Measurements from ENCODE around the gene OTX2.

OTX2 gene

GRCh38 chr14:56797003-56797568 lies 13.2 kb downstream of the OTX2 start:
- DNase-seq (ENCODE audit: low read depth, low spot score), result peak; percentile 17

- DNase-seq (ENCODE audit: low read depth, low spot score), result no peak
Observed at GRCh38 chr14:56796259-56796658, 14.0 kb downstream of the OTX2 start.

GRCh38 chr14:56795284-56795622 lies 15.0 kb downstream of the OTX2 start:
- no peak for DNase-seq (ENCODE audit: low read depth, low spot score)

GRCh38 chr14:56794557-56795283 lies 15.6 kb downstream of the OTX2 start:
- DNase-seq (ENCODE audit: low read depth, low spot score), result peak; percentile 53

GRCh38 chr14:56794088-56794556 lies 16.2 kb downstream of the OTX2 start:
- peak; percentile 55 for DNase-seq (ENCODE audit: low read depth, low spot score)

DNA sequence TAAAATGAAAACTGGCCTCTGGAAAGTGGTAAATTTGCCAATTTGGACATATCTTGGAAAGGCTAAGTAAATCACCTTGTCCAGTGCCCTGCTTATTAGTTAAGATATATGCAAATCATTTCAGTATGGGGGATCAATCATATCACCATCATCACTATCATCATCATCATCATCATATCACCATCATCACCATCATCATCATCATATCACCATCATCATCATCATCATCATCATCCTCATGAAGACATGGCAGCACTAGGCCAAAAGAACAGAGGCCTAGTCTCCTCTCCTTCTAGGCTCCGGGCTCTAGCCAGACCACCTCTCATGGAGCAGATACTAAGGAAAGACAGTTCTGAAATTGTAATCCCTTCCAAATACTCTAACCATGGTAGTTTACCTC lies 20.3 kb downstream of the OTX2 start:
- DNase-seq (ENCODE audit: low read depth, low spot score), result no peak

- DNase-seq (ENCODE audit: low read depth, low spot score), result no peak
Observed at GRCh38 chr14:56787530-56787929, 22.7 kb downstream of the OTX2 start.

DNA sequence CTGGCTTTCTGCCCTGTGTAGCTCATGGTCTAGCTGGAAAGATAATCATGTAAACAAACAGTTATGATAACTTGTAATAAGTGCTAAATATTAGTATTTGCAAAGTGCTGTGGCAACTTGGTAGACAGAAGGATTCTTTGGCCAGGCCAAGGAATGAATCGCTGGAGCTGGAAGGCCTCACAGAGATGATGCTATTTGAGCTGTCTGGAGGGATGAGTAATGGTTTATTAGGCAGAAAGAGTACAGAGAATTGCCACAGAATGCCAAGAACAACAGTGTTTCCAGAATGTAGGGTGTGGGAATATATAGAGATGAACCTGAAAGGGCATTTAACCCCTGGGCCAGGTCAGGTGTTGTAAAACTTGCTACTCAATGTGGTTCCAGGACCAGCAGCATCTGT lies 27.6 kb downstream of the OTX2 start:
- DNase-seq (ENCODE audit: low read depth, low spot score), result no peak

- DNase-seq (ENCODE audit: low read depth, low spot score), result no peak
Observed at GRCh38 chr14:56774503-56774902, 35.8 kb downstream of the OTX2 start.

DNA sequence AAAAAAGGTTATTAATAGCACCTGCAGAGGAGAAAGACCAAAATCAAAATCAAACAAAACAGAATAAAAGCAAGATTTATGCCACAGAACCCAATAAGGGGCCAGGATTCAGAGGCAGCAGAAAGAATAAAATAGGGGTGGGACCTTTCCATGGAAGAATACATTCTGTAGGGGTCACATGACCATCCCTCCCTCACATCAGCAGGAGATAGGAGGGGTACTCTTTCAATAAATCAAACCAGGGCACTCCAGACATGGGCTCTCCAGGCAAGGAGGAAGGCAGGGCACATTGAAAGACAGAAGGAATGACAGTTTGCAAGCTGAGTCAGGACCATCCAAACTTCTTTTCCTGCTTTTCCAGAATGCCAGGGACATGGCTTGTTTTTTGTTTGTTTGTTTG lies 39.8 kb downstream of the OTX2 start:
- no peak for DNase-seq (ENCODE audit: low read depth, low spot score)

- no peak for DNase-seq (ENCODE audit: low read depth, low spot score)
Observed at GRCh38 chr14:56760164-56760914, 49.9 kb downstream of the OTX2 start.

GRCh38 chr14:56759633-56760032 lies 50.6 kb downstream of the OTX2 start:
- DNase-seq (ENCODE audit: low read depth, low spot score), result no peak

- no peak for DNase-seq (ENCODE audit: low read depth, low spot score)
Observed at GRCh38 chr14:56759094-56759493, 51.2 kb downstream of the OTX2 start.

DNA sequence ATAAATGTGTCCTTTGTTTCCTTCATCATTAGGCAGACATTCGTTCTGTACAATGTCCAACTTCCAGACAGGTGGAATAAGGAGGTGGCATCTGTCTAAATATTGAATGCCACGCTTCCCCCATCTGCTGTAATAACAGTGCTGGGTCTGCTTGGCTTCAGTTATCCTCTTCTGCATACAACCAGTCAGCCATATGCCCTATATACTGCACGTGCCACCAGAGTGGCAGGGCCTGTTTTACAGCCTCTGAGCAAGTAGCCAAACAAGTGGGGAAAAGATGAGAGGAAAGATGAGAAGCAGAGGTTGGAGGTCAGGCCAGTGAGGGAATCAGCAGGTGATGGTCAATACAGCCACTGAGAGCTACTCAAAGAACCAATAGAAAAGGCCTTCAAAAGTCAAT lies 55.4 kb downstream of the OTX2 start:
- peak; percentile 11 for DNase-seq (ENCODE audit: low read depth, low spot score)

DNA sequence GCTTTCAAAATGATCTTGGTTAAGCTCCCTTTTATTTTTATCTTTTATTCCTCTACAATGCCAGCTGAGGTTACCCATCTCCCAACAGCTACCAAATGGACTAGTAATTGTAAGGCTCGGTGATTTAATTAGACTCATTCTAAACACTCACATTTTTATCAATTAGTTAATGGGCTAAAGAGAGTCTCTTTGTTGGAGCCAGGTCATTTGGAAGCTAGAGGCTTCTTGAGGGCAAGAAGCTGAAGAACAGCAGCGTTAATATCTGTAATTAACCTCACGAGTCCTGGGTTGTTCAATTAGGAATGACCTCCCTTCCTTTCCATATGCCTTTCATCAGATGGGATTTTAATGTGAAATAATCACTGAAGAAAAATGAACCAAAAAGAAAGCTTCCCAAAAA lies 56.9 kb downstream of the OTX2 start:
- DNase-seq (ENCODE audit: low read depth, low spot score), result no peak

GRCh38 chr14:56752428-56752827 lies 57.9 kb downstream of the OTX2 start:
- no peak for DNase-seq (ENCODE audit: low read depth, low spot score)

GRCh38 chr14:56751471-56751870 lies 58.8 kb downstream of the OTX2 start:
- DNase-seq (ENCODE audit: low read depth, low spot score), result no peak
